ENCODE measurements around the gene PCNX2.

GRCh38 chr1:233293556-233294446 is 1.7 kb downstream of the PCNX2 start:
- TF ChIP-seq CBX8 (IDR thresholded peaks at IDR 0.05; ENCODE audit: borderline replicate concordance, low read depth, low read length) (no peak), TEAD4 (IDR thresholded peaks at IDR 0.05; ENCODE audit: low read depth, low read length) (no peak), CTCF (IDR thresholded peaks at IDR 0.05; ENCODE audit: control extremely low read depth in 1 of 3, insufficient read depth in 1 of 3, low read depth in 1 of 3, low read length in 3 of 3) (no peak), EP300 (IDR thresholded peaks at IDR 0.05; ENCODE audit: borderline replicate concordance in 1 of 2, low read depth in 2 of 2, low read length in 2 of 2) (no peak), CREB1 (IDR thresholded peaks at IDR 0.05) (no peak), GABPA (IDR thresholded peaks at IDR 0.05; ENCODE audit: borderline replicate concordance, insufficient read depth, low read length) (no peak), YY1 (IDR thresholded peaks at IDR 0.05; ENCODE audit: low read depth, low read length) (no peak), ATF2 (IDR thresholded peaks at IDR 0.05; ENCODE audit: low read length) (no peak), ZNF274 (IDR thresholded peaks at IDR 0.05; ENCODE audit: borderline replicate concordance, extremely low read depth, low read length) (no peak), POLR2AphosphoS5 (IDR thresholded peaks at IDR 0.05; ENCODE audit: low read depth, low read length) (no peak), POLR2A (IDR thresholded peaks at IDR 0.05; ENCODE audit: control extremely low read depth in 1 of 2, low read depth in 2 of 2, low read length in 2 of 2) (no peak), HDAC6 (IDR thresholded peaks at IDR 0.05; ENCODE audit: low read depth, low read length) (no peak), TAF1 (IDR thresholded peaks at IDR 0.05; ENCODE audit: low read depth, low read length) (no peak)
